Thyroid gland (tissue), 4 donors: ENCODE results near the gene AGBL1. TPM values are rescaled to one million over a fixed set of nuclear protein-coding genes. Genes with fewer than 3 reads are reported as not detected.

Experiments used
- DNase-seq, 2 donors: peaks; one replicate each; pipeline ENCODE4 v3.0.0-alpha.2; 2019
- H3K27ac ChIP-seq, 3 donors: fragments of 200-600 bp; sonication (generic); 1 replicate in 2 of 3; 2 replicates in 1 of 3; pipeline ENCODE4 v1.5.1; 2016 to 2019; ENCODE audit warnings: mild to moderate bottlenecking in 1 of 3, moderate library complexity in 1 of 3
- H3K27me3 ChIP-seq: fragments of 200-600 bp; sonication (generic); one replicate; pipeline ENCODE4 v1.5.1; 2019
- H3K36me3 ChIP-seq, 2 donors: fragments of 200-600 bp; sonication (generic); one replicate each; pipeline ENCODE4 v1.5.1; 2016 to 2019
- H3K4me1 ChIP-seq, 2 donors: fragments of 200-600 bp; sonication (generic); one replicate each; pipeline ENCODE4 v1.5.1; 2017 to 2019
- H3K4me3 ChIP-seq, 3 donors: fragments of 200-600 bp; sonication (generic); replicated peaks in 1 of 3; 1 replicate in 2 of 3; 2 replicates in 1 of 3; pipeline ENCODE4 v1.5.1; 2016; ENCODE audit warnings: mild to moderate bottlenecking in 1 of 3
- H3K9me3 ChIP-seq: fragments of 200-600 bp; sonication (generic); one replicate; pipeline ENCODE4 v1.5.1; 2017
- POLR2A ChIP-seq, 2 donors: fragments of 450-650 bp; IDR thresholded peaks; one replicate each; pipeline ENCODE4 v1.6.1; 2017; ENCODE audit warnings: antibody characterized with exemption in 2 of 2, mild to moderate bottlenecking in 2 of 2, moderate library complexity in 1 of 2
- WGBS, 2 donors: methylation state at CpG; one replicate each; pipeline ENCODE4 v1.1.5; 2017; 5-methylcytosine and 5-hydroxymethylcytosine counted together
- intact Hi-C: fragments of 100-400 bp; cut with DNase I; formaldehyde crosslinking; loops from one replicate; pipeline ENCODE4 v1.15.1; 2023
- total RNA-seq, 4 donors: library from RNA; depleted of rRNA; stranded (reverse); fragments of >200 nt; gene quantifications; one replicate each; pipeline ENCODE4 v1.2.3, GENCODE V29; 2016
- TF ChIP-seq, protein P1 (sequence below), 6 experiments: fragments of 200-600 bp in 3 of 6; fragments of 450-650 bp in 3 of 6; sonication (generic) in 3 of 6; IDR thresholded peaks; one replicate each; pipeline ENCODE4 v1.5.1; 2016 to 2019; ENCODE audit warnings: antibody characterized with exemption in 6 of 6, mild to moderate bottlenecking in 2 of 6, inconsistent platforms in 1 of 6, moderate library complexity in 1 of 6

Gene AGBL1
- total RNA-seq, 4 donors from 2014 or later = not detected

DNA sequence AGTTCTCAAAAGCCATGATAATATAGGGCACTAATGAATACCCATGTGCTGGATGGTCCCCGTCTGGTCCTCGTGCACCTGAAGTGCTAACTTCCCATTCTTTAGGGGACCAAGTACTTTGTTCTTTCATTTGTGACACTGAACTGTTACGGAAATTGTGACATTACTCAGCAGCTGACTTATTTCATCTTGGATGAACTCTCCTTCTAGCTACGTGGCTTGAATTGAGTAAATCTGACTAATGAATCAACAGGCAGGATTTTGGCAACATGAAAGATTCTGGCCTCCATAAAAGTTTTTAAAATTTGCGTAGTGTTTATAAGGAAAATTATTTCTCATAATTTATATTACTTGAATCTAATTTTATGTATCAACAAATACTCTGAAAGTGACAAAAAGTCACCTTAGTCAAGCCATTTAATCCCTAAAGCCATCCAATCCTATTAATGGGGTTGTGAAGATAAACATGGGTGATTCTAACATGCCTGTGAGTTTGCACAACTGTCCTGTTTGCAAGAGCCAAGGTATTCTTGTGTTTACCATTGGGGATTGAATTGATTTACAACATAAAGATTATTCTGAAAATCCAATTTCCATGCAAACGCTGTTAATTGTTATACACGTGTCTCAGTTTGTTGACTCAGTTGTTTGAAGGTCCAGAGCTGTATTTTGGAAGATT is 119.9 kb downstream of the AGBL1 start:
- Histone ChIP-seq H3K4me1 (no peaks in the 10 kb centered on the region), H3K9me3 (no peaks in the 10 kb centered on the region), H3K36me3 (no peaks in the 10 kb centered on the region), H3K4me3 (no peak overlapping the region), H3K27ac (no peak overlapping the region), H3K27me3 (no peaks in the 10 kb centered on the region)
- intact Hi-C loops = no loop called here
- TF ChIP-seq POLR2A (IDR thresholded peaks at IDR 0.05) = no peak
- TF ChIP-seq, protein P1, sequence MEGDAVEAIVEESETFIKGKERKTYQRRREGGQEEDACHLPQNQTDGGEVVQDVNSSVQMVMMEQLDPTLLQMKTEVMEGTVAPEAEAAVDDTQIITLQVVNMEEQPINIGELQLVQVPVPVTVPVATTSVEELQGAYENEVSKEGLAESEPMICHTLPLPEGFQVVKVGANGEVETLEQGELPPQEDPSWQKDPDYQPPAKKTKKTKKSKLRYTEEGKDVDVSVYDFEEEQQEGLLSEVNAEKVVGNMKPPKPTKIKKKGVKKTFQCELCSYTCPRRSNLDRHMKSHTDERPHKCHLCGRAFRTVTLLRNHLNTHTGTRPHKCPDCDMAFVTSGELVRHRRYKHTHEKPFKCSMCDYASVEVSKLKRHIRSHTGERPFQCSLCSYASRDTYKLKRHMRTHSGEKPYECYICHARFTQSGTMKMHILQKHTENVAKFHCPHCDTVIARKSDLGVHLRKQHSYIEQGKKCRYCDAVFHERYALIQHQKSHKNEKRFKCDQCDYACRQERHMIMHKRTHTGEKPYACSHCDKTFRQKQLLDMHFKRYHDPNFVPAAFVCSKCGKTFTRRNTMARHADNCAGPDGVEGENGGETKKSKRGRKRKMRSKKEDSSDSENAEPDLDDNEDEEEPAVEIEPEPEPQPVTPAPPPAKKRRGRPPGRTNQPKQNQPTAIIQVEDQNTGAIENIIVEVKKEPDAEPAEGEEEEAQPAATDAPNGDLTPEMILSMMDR (IDR thresholded peaks at IDR 0.05) = no peak
- WGBS, 2 donors = 61 to 65% methylated on average over 7 of the region's 7 CpGs
- DNase-seq = no peak

DNA sequence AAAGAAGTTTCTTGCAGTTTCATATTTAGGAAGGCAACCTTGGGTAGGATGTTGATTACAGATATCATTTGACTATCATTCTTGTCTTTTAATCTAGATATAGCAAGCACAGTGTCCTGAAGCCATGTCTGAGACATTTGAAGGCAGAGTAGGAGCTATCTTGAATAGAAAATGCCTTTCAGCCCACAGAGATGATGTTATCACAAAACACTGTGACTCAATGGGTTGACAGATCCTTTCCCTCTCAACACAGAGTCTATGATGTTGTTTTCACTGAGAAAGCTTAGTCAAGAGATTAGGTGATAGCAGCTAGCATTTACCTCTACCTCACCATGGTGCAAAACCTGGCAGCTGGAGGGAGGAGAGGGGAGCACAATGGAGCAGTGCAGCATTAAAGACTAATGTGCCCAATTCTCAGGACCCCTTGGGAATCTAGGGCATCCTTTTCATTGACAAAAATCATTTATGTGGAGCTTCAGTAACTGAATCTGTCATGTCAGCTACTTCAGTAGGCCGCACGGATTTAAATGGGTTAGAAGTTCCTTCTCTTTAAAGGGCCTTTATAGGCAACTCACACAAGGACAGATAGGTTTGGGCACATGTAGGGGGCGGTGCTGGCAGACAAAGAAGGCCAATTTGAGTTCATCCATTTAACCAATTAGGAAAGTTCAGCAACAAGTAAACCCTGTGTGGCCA is 121.8 kb downstream of the AGBL1 start:
- Histone ChIP-seq H3K4me3 (no peak overlapping the region), H3K4me1 (no peaks in the 10 kb centered on the region), H3K27ac (no peak overlapping the region), H3K27me3 (no peaks in the 10 kb centered on the region), H3K9me3 (no peaks in the 10 kb centered on the region), H3K36me3 (no peaks in the 10 kb centered on the region)
- TF ChIP-seq, protein P1 (IDR thresholded peaks at IDR 0.05) = no peak
- no peak for TF ChIP-seq POLR2A (IDR thresholded peaks at IDR 0.05)
- no peak for DNase-seq
- WGBS, 2 donors = 79 to 81% methylated on average over 3 of the region's 3 CpGs
- intact Hi-C loops = no loop called here

GRCh38 chr15:86203462-86203861 is 123.8 kb downstream of the AGBL1 start:
- no peak for DNase-seq
- WGBS, 2 donors = 77 to 80% methylated on average over 2 of the region's 2 CpGs
- TF ChIP-seq, protein P1 (IDR thresholded peaks at IDR 0.05) = no peak
- TF ChIP-seq POLR2A (IDR thresholded peaks at IDR 0.05) = no peak
- H3K27ac ChIP-seq = no peak overlapping the region
- no peaks in the 10 kb centered on the region for H3K27me3 ChIP-seq
- no peaks in the 10 kb centered on the region for H3K9me3 ChIP-seq
- intact Hi-C loops = no loop called here
- no peak overlapping the region for H3K4me3 ChIP-seq
- H3K4me1 ChIP-seq = no peaks in the 10 kb centered on the region
- no peaks in the 10 kb centered on the region for H3K36me3 ChIP-seq

DNA sequence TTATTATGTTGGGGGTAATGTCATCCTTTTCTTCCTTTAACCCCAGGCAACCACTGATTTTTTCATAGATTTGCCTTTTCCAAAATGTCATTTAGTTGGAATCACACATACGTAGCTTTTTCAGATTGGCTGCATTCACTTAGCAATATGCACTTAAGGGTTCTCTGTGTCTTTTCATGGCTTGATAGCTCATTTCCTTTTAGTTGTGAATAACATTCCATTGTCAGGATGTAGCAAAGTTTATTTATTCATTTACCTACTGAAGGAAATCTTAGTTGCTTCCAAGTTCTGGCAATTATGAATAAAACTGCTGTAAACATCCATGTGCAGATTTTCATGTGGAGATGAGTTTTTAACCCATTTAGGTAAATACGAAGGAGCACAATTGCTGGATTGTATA is 125.4 kb downstream of the AGBL1 start:
- Histone ChIP-seq H3K9me3 (no peaks in the 10 kb centered on the region), H3K4me1 (no peaks in the 10 kb centered on the region), H3K27me3 (no peaks in the 10 kb centered on the region), H3K27ac (no peak overlapping the region), H3K4me3 (no peak overlapping the region), H3K36me3 (no peaks in the 10 kb centered on the region)
- WGBS, 2 donors = 71 to 76% methylated on average over 2 of the region's 2 CpGs
- intact Hi-C loops = no loop called here
- DNase-seq = no peak
- TF ChIP-seq POLR2A (IDR thresholded peaks at IDR 0.05) = no peak
- TF ChIP-seq, protein P1 (IDR thresholded peaks at IDR 0.05) = no peak

DNA sequence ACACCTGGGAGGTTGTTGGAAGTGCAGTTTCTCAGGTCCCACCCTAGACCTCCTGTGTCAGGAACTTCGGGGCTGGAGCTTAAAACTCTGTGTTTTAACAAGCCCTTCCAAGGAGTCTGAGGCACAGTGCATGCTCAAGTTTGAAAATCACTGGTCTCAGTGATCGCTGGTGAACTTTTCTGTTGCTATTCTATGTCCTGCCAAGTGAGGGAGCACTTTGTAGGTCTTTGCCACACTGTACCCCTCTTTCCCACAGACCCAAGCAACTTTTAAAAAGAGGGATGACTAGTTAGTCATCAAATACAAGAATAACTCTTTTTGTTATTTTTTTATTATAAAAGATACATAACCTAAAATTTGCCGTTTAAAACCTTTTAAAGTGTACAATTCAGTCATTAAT is 133.7 kb downstream of the AGBL1 start:
- Histone ChIP-seq H3K27ac (no peak overlapping the region), H3K36me3 (no peaks in the 10 kb centered on the region), H3K4me1 (no peaks in the 10 kb centered on the region), H3K27me3 (no peaks in the 10 kb centered on the region), H3K4me3 (no peak overlapping the region), H3K9me3 (no peaks in the 10 kb centered on the region)
- no peak for TF ChIP-seq POLR2A (IDR thresholded peaks at IDR 0.05)
- TF ChIP-seq, protein P1 (IDR thresholded peaks at IDR 0.05) = no peak
- DNase-seq = no peak
- 58 to 65% methylated on average over 3 of the region's 3 CpGs for WGBS, 2 donors
- intact Hi-C loops = no loop called here
